Effector memory CD4-positive, alpha-beta T cell (primary cell): ENCODE results near the gene CD247.

Experiments
- DNase-seq, 3 donors: peaks; one replicate each; pipeline ENCODE4 v3.0.0-alpha.2; 2020
- H3K27ac ChIP-seq: 2 replicates; pipeline ENCODE4 v1.7.0; 2013; ENCODE audit warnings: mild to moderate bottlenecking, low read length, moderate library complexity; ENCODE audit not compliant: insufficient read depth, poor library complexity, severe bottlenecking
- H3K27me3 ChIP-seq: replicated peaks from 2 replicates; pipeline ENCODE4 v1.7.0; 2013; ENCODE audit warnings: mild to moderate bottlenecking, low read length; ENCODE audit not compliant: insufficient read depth, control insufficient read depth, poor library complexity, severe bottlenecking
- H3K36me3 ChIP-seq: 2 replicates; pipeline ENCODE4 v1.7.0; 2013; ENCODE audit warnings: mild to moderate bottlenecking, low read length, moderate library complexity; ENCODE audit not compliant: control insufficient read depth, insufficient read depth
- H3K4me1 ChIP-seq: 2 replicates; pipeline ENCODE4 v1.7.0; 2013; ENCODE audit warnings: low read length, mild to moderate bottlenecking; ENCODE audit not compliant: control insufficient read depth, insufficient read depth, poor library complexity, severe bottlenecking
- H3K4me3 ChIP-seq: 2 replicates; pipeline ENCODE4 v1.7.0; 2013; ENCODE audit warnings: low read length, low read depth, mild to moderate bottlenecking; ENCODE audit not compliant: insufficient read depth, poor library complexity, severe bottlenecking
- H3K9me3 ChIP-seq: 2 replicates; pipeline ENCODE4 v1.7.0; 2013; ENCODE audit warnings: mild to moderate bottlenecking, low read length, moderate library complexity; ENCODE audit not compliant: control insufficient read depth

The CD247 gene

DNA sequence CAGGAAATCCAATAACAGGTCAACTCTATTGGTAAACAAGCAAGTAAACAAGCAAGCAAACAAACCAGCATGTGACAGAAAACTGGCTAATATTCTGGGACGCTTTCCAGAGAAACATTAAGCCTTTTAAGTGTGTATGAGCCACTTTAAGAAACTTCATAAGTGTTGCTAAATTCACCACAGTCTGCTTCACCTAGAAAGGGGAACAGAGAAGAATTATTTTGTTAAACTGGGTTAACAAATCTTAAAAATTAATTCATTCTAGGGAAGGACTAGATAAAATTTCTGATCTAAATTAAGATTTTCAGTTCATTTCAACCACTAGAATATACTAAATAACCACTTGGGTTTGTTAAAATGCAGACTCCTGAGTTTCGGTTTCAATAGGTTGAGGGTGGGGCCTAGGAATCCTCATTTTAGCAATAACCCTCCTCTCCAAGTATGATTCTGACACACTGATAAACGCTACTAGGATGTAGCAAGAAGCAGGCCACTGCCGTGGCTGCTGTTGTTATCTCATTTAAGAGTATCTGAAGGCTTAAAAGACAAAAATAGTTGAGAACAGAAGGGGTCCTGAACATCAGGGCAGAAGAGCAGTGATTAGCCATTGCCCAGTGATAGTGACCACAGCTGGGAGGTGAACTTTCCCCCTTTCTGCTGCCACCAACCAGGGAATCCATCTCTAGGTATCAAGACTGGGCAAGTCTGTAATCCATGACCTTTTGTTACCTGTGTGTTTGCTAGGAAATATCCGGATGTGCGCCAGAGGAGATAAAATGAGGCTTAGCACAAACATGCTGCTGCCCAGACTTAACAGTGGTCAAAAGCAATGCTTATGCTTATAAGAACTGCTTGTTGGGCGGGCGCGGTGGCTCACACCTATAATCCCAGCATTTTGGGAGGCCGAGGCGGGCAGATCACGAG, 24.0 kb upstream of the CD247 start:
- no peaks in the 10 kb centered on the region for H3K27me3 ChIP-seq
- no peak overlapping the region for H3K4me3 ChIP-seq
- H3K27ac ChIP-seq: no peak overlapping the region
- DNase-seq: no peak
- H3K4me1 ChIP-seq: no peaks in the 10 kb centered on the region
- no peaks in the 10 kb centered on the region for H3K36me3 ChIP-seq
- no peaks in the 10 kb centered on the region for H3K9me3 ChIP-seq

DNA sequence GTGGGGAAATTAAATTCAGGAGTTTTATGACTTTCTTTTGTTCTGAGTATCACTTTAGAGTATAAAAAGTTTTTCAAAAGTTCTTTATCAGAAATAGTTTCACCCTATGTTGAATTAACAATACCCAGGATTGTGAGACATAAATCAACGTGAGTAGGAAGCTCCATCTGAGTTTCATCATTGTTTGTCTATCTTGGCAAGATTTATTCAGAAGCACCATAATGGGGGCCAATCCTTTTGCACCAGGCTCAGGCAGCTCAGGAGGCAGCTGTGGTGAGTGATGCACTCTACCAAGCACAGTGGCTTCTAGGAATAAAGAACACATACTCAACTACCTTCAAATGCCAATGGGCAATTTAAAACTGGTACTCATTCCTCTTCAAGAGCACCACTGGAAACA, 23.3 kb upstream of the CD247 start:
- H3K9me3 ChIP-seq: no peaks in the 10 kb centered on the region
- no peaks in the 10 kb centered on the region for H3K36me3 ChIP-seq
- no peak overlapping the region for H3K4me3 ChIP-seq
- no peaks in the 10 kb centered on the region for H3K27me3 ChIP-seq
- DNase-seq: no peak
- no peak overlapping the region for H3K27ac ChIP-seq
- no peaks in the 10 kb centered on the region for H3K4me1 ChIP-seq

DNA sequence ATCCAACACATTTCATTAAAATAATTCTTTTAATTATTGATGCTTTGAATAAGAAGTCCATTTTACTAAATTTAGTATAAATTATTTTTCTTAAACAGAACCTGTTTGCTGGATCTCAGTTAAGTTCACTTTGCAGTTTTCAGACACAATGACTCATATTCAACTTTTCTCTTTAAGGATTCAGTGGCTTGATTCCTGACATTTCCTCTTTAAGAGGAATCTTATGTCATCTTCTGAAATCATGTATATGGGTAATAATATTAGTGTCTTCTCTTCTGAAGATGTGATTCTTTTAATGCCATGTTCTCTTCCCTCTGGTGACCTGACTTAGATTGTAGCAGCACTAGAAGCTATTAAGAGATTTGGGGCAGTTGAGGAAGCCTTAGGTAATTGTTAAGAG, 22.7 kb upstream of the CD247 start:
- Histone ChIP-seq H3K4me1 (no peaks in the 10 kb centered on the region), H3K27me3 (no peaks in the 10 kb centered on the region), H3K27ac (no peak overlapping the region), H3K4me3 (no peak overlapping the region), H3K9me3 (no peaks in the 10 kb centered on the region), H3K36me3 (no peaks in the 10 kb centered on the region)
- DNase-seq: no peak

DNA sequence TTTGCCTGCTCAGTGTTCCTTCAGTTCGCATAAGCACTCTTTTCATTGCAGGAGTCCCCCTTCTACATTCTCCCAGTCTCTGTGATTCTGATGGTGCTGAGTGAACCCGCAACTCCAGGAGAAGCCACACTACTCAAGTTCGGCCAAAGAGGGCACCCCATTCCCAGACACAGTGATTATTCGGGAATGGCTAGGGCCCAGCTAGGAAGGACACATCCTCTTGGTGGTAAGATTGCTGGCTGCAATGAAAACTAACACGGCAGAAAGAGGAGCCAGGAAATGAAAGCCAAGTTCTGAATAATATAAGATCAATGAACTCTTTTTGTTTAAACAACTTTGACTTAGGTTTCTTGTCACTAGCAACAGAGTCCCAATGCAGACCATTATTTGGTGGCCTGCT, 20.3 kb upstream of the CD247 start:
- Histone ChIP-seq H3K27me3 (no peaks in the 10 kb centered on the region), H3K36me3 (no peaks in the 10 kb centered on the region), H3K9me3 (no peaks in the 10 kb centered on the region), H3K27ac (no peak overlapping the region), H3K4me1 (no peaks in the 10 kb centered on the region), H3K4me3 (no peak overlapping the region)
- no peak for DNase-seq

DNA sequence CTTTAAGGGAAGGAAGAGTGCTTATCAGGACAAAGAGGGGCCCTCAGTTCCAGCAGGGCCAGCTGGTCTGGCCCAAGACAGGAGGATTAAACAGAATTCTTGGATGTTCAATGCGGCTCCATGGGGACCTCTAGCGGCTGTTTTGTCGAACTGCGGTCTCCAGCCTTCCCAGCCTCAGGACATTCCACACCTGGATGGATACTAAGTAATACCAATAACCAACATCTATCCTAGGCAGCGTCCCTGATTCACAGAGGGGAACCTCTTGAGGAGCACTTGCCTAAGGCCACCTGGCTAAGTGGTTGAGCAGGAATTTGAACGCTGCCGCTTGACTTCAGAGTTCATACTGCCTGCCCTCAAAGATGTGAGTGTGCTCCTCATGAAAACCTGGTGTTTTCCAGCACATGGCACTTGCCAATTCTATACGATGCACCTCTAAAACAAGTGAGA, 15.5 kb upstream of the CD247 start:
- no peaks in the 10 kb centered on the region for H3K36me3 ChIP-seq
- H3K4me3 ChIP-seq: no peak overlapping the region
- no peaks in the 10 kb centered on the region for H3K27me3 ChIP-seq
- H3K4me1 ChIP-seq: no peaks in the 10 kb centered on the region
- no peaks in the 10 kb centered on the region for H3K9me3 ChIP-seq
- no peak overlapping the region for H3K27ac ChIP-seq
- DNase-seq: peak in 2 of 3 donors; percentile 36 to 47

DNA sequence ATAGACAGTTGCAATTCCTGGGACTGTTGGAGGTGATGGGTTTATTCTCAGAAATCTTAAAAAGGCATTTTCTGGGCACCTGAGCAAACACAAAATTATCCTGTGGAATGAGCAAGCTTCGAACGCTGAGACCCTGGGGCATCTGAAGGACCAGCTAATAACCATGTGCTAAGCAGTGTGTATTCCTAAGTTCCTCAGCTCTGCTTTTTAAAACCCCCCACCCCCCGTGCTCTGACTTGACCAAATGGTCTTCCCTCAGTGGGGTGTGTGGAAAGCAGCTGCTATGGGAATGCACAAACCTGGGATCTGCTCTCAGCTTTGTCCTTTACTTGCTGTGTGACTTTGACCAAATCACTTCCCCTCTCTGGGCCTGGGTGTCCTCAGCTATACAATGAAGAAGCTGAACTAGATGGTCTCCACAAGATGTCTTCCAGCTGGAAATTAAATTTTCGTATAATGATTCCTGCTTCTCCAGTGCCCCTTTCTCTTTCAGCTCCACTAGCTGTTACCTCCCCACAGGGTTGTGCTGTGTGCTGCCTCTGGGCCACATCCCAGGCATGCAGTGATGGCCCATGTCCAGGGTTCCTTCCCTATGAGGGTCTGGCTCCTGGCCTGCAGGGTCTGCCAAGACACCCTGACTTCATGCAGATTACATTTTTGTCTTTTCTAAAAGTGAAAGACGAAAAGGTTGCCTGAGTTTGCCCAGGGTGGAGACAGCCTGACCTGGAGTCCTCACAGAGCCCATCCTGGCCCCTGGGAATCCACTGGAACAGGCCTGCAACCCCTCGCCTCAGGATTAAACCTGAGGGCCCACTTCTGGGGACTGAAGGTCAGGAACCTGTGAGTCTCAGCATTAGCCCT, 14.9 kb upstream of the CD247 start:
- no peak for DNase-seq
- no peaks in the 10 kb centered on the region for H3K4me1 ChIP-seq

DNA sequence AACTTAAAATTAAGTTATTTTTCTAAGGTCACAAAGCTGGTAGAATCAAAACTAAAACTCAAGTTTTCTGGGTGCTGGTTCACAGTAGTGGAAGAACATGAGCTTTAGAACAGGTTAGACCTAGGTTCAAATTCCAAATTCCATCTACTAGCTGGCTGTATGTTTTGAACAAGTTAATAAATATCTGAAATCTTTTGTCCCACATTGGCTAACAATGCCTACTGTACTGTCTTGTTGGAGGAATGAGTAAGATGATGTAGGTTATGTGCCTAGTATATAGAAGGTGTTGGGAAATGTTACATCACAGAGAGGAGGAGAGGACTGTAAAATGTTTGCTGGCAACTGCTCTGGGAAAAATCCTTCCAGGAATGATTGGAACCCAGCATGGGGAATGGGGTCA, 14.0 kb upstream of the CD247 start:
- no peaks in the 10 kb centered on the region for H3K4me1 ChIP-seq
- no peak overlapping the region for H3K4me3 ChIP-seq
- H3K9me3 ChIP-seq: no peaks in the 10 kb centered on the region
- H3K27me3 ChIP-seq: no peaks in the 10 kb centered on the region
- no peaks in the 10 kb centered on the region for H3K36me3 ChIP-seq
- no peak for DNase-seq
- no peak overlapping the region for H3K27ac ChIP-seq

More for the DNA sequence above, 14.9 kb upstream of the CD247 start:
- H3K4me3 ChIP-seq: no peak overlapping the region
- no peaks in the 10 kb centered on the region for H3K9me3 ChIP-seq
- H3K27ac ChIP-seq: no peak overlapping the region
- H3K27me3 ChIP-seq: no peaks in the 10 kb centered on the region
- no peaks in the 10 kb centered on the region for H3K36me3 ChIP-seq

DNA sequence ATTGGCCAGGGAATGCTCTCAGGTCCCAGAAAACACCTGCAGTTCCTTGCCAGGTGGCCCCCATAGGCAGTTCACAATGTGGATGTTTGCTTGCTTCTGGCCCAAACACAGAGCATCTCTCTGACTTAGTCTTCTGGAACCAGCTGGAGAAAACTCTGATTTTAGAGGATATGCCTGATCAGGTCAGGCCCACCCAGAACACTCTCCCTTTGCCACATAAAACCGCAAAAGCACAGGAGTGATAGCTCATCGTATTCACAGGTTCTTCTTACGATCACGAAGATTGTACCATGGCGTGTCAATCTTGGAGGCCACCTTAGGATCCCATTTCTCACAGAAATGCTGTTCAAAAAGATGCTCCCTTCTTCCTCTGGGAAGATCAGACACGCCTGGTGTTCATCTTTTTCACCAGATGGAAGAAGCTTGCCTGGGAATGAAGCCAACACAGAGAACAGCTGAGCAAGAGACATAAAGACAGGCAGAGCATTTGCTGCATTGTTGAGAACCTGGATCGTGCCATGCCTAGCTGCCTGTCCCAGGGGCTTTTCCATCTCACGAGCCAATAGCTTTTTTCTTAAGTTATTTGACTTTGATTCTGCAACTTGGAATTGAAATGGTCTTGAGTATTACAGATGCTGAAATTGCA, 11.6 kb upstream of the CD247 start:
- Histone ChIP-seq H3K9me3 (no peaks in the 10 kb centered on the region), H3K36me3 (no peaks in the 10 kb centered on the region), H3K27ac (no peak overlapping the region), H3K27me3 (no peaks in the 10 kb centered on the region), H3K4me1 (no peaks in the 10 kb centered on the region), H3K4me3 (no peak overlapping the region)
- no peak for DNase-seq

DNA sequence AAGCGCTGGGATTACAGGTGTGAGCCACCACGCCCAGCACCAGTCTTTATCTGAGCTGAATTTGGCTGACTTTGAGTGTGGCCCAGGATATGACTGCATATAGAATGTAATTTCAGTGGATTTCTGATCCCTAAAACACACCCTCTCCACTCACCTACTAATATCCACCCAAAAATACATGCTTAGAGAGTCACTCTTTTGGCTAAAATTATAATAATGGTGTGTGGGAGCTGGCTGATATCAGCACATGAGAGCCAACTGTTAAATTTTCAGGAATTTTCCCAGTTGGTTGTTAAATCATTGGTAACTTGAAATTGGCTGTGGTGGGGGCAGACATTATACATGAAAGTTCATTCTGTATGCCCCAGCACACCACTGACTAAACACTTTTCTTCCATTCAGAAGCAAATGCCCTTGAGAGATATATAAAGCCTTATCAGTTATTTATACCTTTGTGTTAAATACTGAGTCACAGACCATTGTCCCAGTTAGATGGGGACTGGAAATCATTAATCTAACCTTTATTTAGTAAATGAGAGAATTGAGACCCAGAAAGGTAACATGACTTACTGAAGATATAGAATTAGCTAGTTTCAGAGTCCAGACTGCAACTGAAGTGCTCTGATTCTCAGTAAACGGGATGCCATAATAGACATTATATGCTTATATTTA, 9.9 kb upstream of the CD247 start:
- H3K4me3 ChIP-seq: no peak overlapping the region
- no peaks in the 10 kb centered on the region for H3K9me3 ChIP-seq
- no peaks in the 10 kb centered on the region for H3K4me1 ChIP-seq
- no peak for DNase-seq
- no peaks in the 10 kb centered on the region for H3K27me3 ChIP-seq
- no peaks in the 10 kb centered on the region for H3K36me3 ChIP-seq
- H3K27ac ChIP-seq: no peak overlapping the region
